Parathyroid adenoma (tissue), 2 donors: ENCODE results near the gene ACAP3.

Experiments
- H2AFZ ChIP-seq: fragments of 300-600 bp; sonication (generic); one replicate; pipeline ENCODE4 v1.7.0; 2017; ENCODE audit warnings: antibody characterized with exemption, mild to moderate bottlenecking
- H3K27ac ChIP-seq: fragments of 300-600 bp; sonication (generic); one replicate; pipeline ENCODE4 v1.7.0; 2017
- H3K27me3 ChIP-seq: fragments of 300-600 bp; sonication (generic); one replicate; pipeline ENCODE4 v1.7.0; 2017; ENCODE audit warnings: low read length; ENCODE audit not compliant: control insufficient read depth, insufficient read depth
- H3K36me3 ChIP-seq: fragments of 300-600 bp; sonication (generic); one replicate; pipeline ENCODE4 v1.7.0; 2017; ENCODE audit warnings: low read length; ENCODE audit not compliant: control insufficient read depth, insufficient read depth
- H3K4me1 ChIP-seq: fragments of 300-600 bp; sonication (generic); one replicate; pipeline ENCODE4 v1.7.0; 2017; ENCODE audit warnings: control low read depth
- H3K4me2 ChIP-seq: fragments of 300-600 bp; sonication (generic); one replicate; pipeline ENCODE4 v1.7.0; 2017; ENCODE audit warnings: low read length
- H3K4me3 ChIP-seq: fragments of 300-600 bp; sonication (generic); one replicate; pipeline ENCODE4 v1.7.0; 2017; ENCODE audit warnings: low read depth, low read length
- H3K79me2 ChIP-seq: fragments of 300-600 bp; sonication (generic); one replicate; pipeline ENCODE4 v1.7.0; 2017; ENCODE audit warnings: control low read depth
- H3K9ac ChIP-seq: fragments of 300-600 bp; sonication (generic); one replicate; pipeline ENCODE4 v1.7.0; 2017; ENCODE audit warnings: mild to moderate bottlenecking
- H3K9me3 ChIP-seq: fragments of 300-600 bp; sonication (generic); one replicate; pipeline ENCODE4 v1.7.0; 2017; ENCODE audit warnings: low read length; ENCODE audit not compliant: control insufficient read depth
- CTCF ChIP-seq: fragments of 300-600 bp; sonication (generic); IDR thresholded peaks from one replicate; pipeline ENCODE4 v1.7.0; 2017; ENCODE audit warnings: antibody characterized with exemption, mild to moderate bottlenecking
- donor health status: primary hyperparathyroidism.

ACAP3 gene

DNA sequence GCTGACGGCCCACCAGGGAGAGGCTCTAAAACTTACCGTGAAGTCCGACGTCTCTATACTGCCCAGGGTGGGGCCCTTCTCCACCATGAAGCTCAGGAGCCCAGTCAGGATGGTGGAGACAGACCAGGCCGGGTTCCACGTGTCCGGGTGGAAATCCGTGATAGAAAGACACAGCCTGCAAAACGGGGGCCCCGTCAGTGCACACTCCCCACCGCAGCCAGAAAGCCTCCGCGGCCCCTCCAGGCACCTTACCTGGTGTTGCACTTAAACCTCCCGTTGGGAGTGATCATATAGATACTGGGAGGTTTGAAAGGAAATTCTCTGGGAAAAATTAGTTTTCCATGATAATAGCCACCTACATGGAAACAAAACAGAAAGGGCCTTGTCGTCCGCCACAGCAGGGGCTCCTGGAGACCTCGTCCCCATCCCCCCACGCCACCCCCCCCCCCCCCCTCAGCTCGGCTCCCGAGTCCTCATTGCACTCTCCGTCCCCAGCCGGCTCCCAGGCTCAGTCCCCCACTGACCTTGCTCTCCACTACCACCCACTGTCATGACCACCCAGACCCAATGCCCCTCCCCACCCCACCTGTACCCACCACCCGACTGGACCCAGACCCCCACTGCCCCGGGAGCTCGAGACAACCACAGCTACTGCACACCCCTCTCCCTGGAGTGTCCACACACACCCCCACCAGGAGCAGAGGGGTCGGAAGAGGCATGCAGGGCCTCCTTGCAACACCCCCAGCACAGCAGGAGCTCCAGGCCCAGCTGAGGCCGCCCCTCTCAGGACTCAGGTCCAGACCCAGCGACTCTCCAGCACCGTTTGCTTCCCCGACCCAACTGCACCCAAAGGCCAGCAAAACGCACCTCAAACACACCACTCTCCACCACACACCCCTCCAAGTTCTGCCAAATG, 50.5 kb downstream of the ACAP3 start:
- Histone ChIP-seq H3K4me1 (no peaks in the 10 kb centered on the region), H3K27ac (no peak overlapping the region), H3K36me3 (no peaks in the 10 kb centered on the region), H3K9ac (no peak overlapping the region), H3K27me3 (no peaks in the 10 kb centered on the region), H3K4me2 (no peak overlapping the region), H2AFZ (no peak overlapping the region), H3K9me3 (no peaks in the 10 kb centered on the region), H3K4me3 (no peak overlapping the region), H3K79me2 (no peaks in the 10 kb centered on the region)
- no peak for TF ChIP-seq CTCF

GRCh38 chr1:1255611-1256010, 52.1 kb downstream of the ACAP3 start:
- Histone ChIP-seq H2AFZ (no peak overlapping the region), H3K4me1 (no peaks in the 10 kb centered on the region), H3K27ac (no peak overlapping the region), H3K4me3 (no peak overlapping the region), H3K4me2 (no peak overlapping the region), H3K9ac (no peak overlapping the region), H3K9me3 (no peaks in the 10 kb centered on the region), H3K79me2 (no peaks in the 10 kb centered on the region), H3K27me3 (no peaks in the 10 kb centered on the region), H3K36me3 (no peaks in the 10 kb centered on the region)
- no peak for TF ChIP-seq CTCF

- no peaks in the 10 kb centered on the region for H3K79me2 ChIP-seq
- no peaks in the 10 kb centered on the region for H3K4me1 ChIP-seq
- TF ChIP-seq CTCF: no peak
- H3K9me3 ChIP-seq: no peaks in the 10 kb centered on the region
- H3K4me2 ChIP-seq: no peak overlapping the region
- H3K36me3 ChIP-seq: no peaks in the 10 kb centered on the region
- no peak overlapping the region for H2AFZ ChIP-seq
- no peaks in the 10 kb centered on the region for H3K27me3 ChIP-seq
- H3K9ac ChIP-seq: no peak overlapping the region
- no peak overlapping the region for H3K4me3 ChIP-seq
- no peak overlapping the region for H3K27ac ChIP-seq
These were observed 52.7 kb downstream of the ACAP3 start for GRCh38 chr1:1255078-1255477.

- Histone ChIP-seq H3K9ac (no peak overlapping the region), H3K9me3 (no peaks in the 10 kb centered on the region), H2AFZ (no peak overlapping the region), H3K4me1 (no peaks in the 10 kb centered on the region), H3K79me2 (no peaks in the 10 kb centered on the region), H3K36me3 (no peaks in the 10 kb centered on the region), H3K27ac (no peak overlapping the region), H3K4me3 (no peak overlapping the region), H3K27me3 (no peaks in the 10 kb centered on the region), H3K4me2 (no peak overlapping the region)
- TF ChIP-seq CTCF: no peak
These were observed 53.1 kb downstream of the ACAP3 start for GRCh38 chr1:1254667-1254998.
